ENCODE measurements around the gene ABCC8. TPM values are rescaled to one million over a fixed set of nuclear protein-coding genes. Genes with fewer than 3 reads are reported as not detected.

Gene ABCC8
- total RNA-seq, 1 experiment from 2014 or later, result not detected

- H3K4me1 ChIP-seq (ENCODE audit: insufficient read depth, low read length, poor library complexity, severe bottlenecking), result no peaks in the 10 kb centered on the region
- POLR2A ChIA-PET (ENCODE audit: low non-redundant PET), result no interaction called here
Measured at GRCh38 chr11:17411418-17411817, 65.2 kb downstream of the ABCC8 start.

DNA sequence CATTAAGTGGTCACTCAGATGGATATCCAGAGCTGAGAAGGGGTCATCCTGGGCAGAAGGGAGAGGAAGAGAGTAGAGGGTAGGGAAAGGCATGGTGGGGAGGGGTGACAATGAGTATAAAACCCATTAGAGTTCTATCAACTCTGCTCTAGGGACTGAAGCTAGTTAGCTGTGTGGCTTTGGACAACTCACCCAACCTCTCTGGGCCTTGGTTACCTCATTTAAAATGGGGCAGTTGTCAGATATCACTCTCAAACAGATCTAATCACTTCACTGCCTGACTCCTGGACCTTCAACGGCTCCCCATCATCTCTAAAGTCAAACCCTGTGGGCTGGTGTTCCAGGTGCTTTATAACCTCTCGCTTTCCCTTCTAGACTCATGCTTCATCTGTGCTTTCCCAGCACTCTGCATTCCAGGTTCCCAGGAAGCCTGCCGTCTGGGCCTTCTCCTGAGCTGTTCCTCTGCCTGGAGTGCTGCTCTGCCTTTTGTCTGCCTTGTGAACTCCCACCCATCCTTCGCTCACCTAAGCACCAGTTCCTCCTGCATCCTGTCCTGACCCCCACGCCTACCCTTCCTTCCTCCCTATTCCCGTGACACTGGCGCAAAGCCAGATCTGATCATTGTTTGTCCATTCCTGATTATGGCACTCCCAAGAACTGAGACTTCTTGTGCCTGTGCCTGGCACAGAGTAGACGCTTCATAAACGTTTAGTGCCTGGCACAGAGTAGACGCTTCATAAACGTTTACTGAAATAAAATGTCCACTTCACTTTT is 65.9 kb downstream of the ABCC8 start:
- Histone ChIP-seq H3K4me3 (ENCODE audit: low read depth, low read length, poor library complexity, severe bottlenecking) (no peak overlapping the region), H3K9me3 (ENCODE audit: low read depth, low read length, poor library complexity, severe bottlenecking) (no peaks in the 10 kb centered on the region), H3K36me3 (ENCODE audit: insufficient read depth, low read length, poor library complexity, severe bottlenecking) (no peaks in the 10 kb centered on the region), H3K27ac (ENCODE audit: low read depth, low read length, poor library complexity, severe bottlenecking) (no peak overlapping the region), H3K27me3 (replicated peaks; ENCODE audit: insufficient read depth, low read depth, low read length, poor library complexity) (peaks cover under 1% of the 10 kb centered on the region), H3K4me1 (ENCODE audit: insufficient read depth, low read length, poor library complexity, severe bottlenecking) (no peaks in the 10 kb centered on the region)
- TF ChIP-seq, protein P1, sequence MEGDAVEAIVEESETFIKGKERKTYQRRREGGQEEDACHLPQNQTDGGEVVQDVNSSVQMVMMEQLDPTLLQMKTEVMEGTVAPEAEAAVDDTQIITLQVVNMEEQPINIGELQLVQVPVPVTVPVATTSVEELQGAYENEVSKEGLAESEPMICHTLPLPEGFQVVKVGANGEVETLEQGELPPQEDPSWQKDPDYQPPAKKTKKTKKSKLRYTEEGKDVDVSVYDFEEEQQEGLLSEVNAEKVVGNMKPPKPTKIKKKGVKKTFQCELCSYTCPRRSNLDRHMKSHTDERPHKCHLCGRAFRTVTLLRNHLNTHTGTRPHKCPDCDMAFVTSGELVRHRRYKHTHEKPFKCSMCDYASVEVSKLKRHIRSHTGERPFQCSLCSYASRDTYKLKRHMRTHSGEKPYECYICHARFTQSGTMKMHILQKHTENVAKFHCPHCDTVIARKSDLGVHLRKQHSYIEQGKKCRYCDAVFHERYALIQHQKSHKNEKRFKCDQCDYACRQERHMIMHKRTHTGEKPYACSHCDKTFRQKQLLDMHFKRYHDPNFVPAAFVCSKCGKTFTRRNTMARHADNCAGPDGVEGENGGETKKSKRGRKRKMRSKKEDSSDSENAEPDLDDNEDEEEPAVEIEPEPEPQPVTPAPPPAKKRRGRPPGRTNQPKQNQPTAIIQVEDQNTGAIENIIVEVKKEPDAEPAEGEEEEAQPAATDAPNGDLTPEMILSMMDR (conservative IDR thresholded peaks at IDR 0.05; ENCODE audit: low read depth, low read length), result no peak
- TF ChIP-seq EZH2 (IDR thresholded peaks at IDR 0.05; ENCODE audit: borderline replicate concordance, low read depth, low read length, poor library complexity, severe bottlenecking), result no peak
- ChIA-PET POLR2A (ENCODE audit: low non-redundant PET) (no interaction called here), CTCF (no interaction called here)
- no peak for DNase-seq (ENCODE audit: low spot score)
- intact Hi-C loops (cut with micrococcal nuclease; ENCODE audit: unreplicated experiment), result no loop called here
- BruUV-seq (replicated peaks), result no TSS peak

More at GRCh38 chr11:17411418-17411817, 65.2 kb downstream of the ABCC8 start:
- CTCF ChIA-PET, result no interaction called here
- Histone ChIP-seq H3K27ac (ENCODE audit: low read depth, low read length, poor library complexity, severe bottlenecking) (no peak overlapping the region), H3K27me3 (replicated peaks; ENCODE audit: insufficient read depth, low read depth, low read length, poor library complexity) (peaks cover 7% of the 10 kb centered on the region), H3K4me3 (ENCODE audit: low read depth, low read length, poor library complexity, severe bottlenecking) (no peak overlapping the region), H3K36me3 (ENCODE audit: insufficient read depth, low read length, poor library complexity, severe bottlenecking) (no peaks in the 10 kb centered on the region), H3K9me3 (ENCODE audit: low read depth, low read length, poor library complexity, severe bottlenecking) (no peaks in the 10 kb centered on the region)
- DNase-seq (ENCODE audit: low spot score), result no peak
- intact Hi-C loops (cut with micrococcal nuclease; ENCODE audit: unreplicated experiment), result no loop called here
- TF ChIP-seq, protein P1 (conservative IDR thresholded peaks at IDR 0.05; ENCODE audit: low read depth, low read length), result no peak
- no peak for TF ChIP-seq EZH2 (IDR thresholded peaks at IDR 0.05; ENCODE audit: borderline replicate concordance, low read depth, low read length, poor library complexity, severe bottlenecking)
- no TSS peak for BruUV-seq (replicated peaks)

GRCh38 chr11:17408641-17409040 is 68.0 kb downstream of the ABCC8 start:
- ChIA-PET CTCF (no interaction called here), POLR2A (ENCODE audit: low non-redundant PET) (no interaction called here)
- intact Hi-C loops (cut with micrococcal nuclease; ENCODE audit: unreplicated experiment), result no loop called here
- H3K27me3 ChIP-seq (replicated peaks; ENCODE audit: insufficient read depth, low read depth, low read length, poor library complexity), result no peaks in the 10 kb centered on the region
- no TSS peak for BruUV-seq (replicated peaks)
- DNase-seq (ENCODE audit: low spot score), result no peak
- H3K36me3 ChIP-seq (ENCODE audit: insufficient read depth, low read length, poor library complexity, severe bottlenecking), result no peaks in the 10 kb centered on the region
- no peaks in the 10 kb centered on the region for H3K9me3 ChIP-seq (ENCODE audit: low read depth, low read length, poor library complexity, severe bottlenecking)
- H3K4me1 ChIP-seq (ENCODE audit: insufficient read depth, low read length, poor library complexity, severe bottlenecking), result no peaks in the 10 kb centered on the region
- no peak for TF ChIP-seq EZH2 (IDR thresholded peaks at IDR 0.05; ENCODE audit: borderline replicate concordance, low read depth, low read length, poor library complexity, severe bottlenecking)
- TF ChIP-seq, protein P1 (conservative IDR thresholded peaks at IDR 0.05; ENCODE audit: low read depth, low read length), result no peak
- no peak overlapping the region for H3K27ac ChIP-seq (ENCODE audit: low read depth, low read length, poor library complexity, severe bottlenecking)
- H3K4me3 ChIP-seq (ENCODE audit: low read depth, low read length, poor library complexity, severe bottlenecking), result no peak overlapping the region
